ENCODE data around the gene LCN12.
"Not testable (repeated sequence)": the region's sequence is repeated elsewhere in the genome, so short reads cannot be mapped to it uniquely, and the experiment has no call there.

LCN12 gene

DNA sequence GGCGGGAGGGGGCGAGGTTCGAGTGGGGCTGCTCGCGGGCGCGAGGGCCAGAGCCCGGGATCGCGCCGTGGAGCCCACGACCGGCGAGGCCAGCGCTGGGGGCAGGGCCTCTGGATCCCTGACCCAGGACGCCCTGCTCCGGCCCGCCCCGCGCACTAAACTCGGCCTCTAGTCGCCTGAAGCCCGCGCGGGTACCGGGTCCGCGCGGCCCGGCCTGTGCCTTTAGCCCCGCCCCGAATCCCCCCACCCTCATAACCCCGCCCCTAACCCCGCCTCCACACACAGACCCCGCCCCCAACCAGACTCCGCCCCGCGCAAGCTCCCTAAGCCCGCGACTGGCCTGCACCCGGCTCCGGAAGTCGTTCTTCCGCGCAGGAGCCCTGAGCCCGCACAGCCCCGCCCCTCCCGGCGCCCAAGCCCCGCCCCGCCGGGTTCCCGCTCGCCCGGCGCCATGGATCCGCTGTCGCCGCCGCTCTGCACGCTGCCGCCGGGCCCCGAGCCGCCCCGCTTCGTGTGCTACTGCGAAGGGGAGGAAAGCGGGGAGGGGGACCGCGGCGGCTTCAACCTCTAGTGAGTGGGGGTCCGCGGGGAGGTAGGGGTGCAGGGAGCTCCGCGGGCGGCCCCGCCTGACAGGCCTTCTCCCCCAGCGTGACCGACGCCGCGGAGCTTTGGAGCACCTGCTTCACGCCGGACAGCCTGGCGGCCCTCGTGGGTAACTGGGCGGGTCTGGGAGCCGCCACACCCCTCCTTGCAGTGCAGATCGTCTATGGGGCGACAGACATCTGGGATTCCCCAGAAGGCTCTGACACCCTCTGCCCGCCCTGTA is 40.1 kb downstream of the LCN12 start, which contains the start of gene PAXX:
TSS of gene PAXX (plus strand) at position 430 of the 826 bp plus-strand sequence. CDS start at position 452, 22 bp downstream.
- DNase-seq (ENCODE audit: low spot score) = peak; percentile 99

DNA sequence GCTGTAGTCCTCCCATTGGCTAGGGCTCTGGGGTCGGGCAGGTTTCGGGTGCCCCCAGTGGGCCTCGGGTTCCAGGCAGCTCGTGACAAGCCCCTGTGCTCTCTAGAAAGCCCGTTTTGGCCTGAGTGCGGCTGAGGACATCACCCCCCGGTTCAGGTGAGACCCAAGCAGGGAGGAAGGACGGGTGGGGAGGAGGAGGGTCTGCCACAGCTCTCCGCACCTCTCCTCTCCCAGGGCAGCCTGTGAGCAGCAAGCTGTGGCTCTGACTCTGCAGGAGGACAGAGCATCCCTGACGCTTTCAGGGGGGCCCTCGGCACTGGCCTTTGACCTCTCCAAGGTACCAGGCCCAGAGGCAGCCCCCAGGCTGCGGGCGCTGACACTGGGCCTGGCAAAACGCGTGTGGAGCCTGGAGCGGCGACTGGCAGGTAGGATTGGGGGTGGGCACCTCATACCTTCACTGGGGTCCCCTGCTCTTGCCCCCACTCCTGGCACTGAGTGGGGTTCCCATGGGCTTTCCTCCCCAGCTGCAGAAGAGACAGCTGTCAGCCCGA is 40.8 kb downstream of the LCN12 start:
- no peak for DNase-seq (ENCODE audit: low spot score)

DNA sequence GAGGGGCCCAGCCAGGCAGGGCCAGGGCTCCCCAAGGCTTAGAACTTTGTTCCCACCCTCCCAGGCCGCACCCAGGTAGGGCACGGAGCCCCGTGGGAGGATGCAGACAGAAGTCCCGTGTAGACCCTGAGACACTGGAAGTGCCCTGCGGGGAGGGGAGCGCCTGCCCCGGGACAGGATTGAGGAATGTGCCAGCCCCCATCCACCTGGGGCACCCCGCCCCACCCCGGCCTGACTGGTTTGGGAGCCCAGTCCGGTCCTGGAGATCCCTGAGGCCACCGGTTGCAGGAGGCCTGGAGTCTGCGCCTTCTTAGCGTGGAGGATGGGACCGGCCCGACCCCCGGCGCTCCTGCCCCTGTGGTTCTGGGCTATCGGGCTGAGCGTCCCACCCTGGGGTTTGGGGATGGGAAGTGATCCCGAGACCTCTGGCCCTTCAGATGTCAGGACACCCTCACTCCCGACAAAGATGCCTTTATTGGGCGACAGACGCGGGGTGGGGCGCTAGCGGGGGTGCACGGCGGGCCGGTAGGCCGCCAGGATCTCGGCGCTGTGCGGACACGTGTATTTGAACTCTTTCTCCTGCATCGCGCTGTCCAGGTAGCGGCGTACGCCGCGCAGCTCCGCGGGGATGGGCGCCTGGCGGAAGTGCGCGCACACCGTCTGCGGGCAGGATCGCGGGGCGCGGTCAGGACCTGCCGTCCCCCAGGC is 42.3 kb downstream of the LCN12 start:
- DNase-seq (ENCODE audit: low spot score) = no peak

DNA sequence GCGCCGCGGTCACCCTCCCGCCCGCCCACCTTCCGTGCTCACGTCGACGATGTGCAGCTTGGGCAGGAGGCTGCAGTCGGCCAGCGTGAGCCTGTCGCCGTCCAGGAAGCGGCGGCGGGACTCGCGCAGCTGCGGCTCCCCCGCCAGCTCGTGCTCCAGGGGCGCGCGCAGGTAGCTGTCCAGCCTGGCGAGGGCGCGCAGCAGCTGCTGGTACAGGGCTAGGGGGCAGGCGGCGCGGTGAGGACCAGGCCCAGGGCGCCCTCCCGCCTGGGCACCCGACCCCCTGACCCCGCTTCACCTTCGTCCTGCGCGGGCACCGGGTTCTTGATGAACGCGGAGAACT is 42.8 kb downstream of the LCN12 start:
- DNase-seq (ENCODE audit: low spot score) = no peak

DNA sequence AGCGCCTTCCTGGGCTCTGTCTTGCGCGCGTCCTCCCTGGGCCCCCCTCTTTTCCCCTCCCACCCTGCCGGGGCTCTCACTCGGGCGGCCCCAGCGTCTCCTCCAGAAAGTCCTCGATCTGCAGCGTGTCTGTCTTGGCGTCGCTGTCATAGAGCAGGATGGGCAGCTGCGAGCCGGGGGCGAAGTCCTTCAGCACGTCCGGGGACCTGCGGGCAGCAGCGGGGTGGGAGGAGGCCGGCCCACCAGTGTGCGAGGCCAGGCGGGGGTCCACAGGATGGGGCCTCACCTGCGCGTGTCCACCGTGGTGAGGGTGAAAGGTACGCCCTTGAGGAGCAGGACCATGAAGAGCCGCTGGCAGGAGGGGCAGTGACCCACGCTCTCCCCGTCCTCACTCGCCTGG is 43.3 kb downstream of the LCN12 start:
- DNase-seq (ENCODE audit: low spot score) = no peak

DNA sequence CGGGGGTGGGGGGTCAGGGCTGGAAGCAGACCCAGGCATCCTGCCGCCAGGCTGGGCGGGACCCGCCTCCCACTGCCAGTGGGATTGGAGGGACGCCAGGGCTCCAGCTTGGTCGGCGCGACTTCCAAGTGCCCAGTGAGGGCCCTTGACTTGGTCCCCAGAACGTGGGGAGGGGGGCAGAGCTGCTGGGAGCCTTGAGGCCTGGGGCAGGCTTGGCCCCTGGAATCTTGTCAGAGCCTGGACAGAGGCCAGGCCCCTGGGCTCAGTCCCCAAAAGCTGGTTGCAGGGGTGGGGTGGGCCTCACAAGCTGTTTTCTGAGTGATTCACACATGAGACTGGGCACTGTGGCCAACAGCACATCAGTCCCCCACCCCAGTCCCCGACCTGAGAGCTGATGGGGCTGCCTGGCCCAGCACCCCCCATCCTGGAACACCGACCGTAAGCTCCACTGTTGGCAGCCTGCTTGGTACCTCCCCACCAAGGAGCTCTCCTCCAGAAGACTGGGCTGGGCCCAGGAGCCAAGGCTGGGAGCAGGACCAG is 43.8 kb downstream of the LCN12 start:
- no peak for DNase-seq (ENCODE audit: low spot score)

DNA sequence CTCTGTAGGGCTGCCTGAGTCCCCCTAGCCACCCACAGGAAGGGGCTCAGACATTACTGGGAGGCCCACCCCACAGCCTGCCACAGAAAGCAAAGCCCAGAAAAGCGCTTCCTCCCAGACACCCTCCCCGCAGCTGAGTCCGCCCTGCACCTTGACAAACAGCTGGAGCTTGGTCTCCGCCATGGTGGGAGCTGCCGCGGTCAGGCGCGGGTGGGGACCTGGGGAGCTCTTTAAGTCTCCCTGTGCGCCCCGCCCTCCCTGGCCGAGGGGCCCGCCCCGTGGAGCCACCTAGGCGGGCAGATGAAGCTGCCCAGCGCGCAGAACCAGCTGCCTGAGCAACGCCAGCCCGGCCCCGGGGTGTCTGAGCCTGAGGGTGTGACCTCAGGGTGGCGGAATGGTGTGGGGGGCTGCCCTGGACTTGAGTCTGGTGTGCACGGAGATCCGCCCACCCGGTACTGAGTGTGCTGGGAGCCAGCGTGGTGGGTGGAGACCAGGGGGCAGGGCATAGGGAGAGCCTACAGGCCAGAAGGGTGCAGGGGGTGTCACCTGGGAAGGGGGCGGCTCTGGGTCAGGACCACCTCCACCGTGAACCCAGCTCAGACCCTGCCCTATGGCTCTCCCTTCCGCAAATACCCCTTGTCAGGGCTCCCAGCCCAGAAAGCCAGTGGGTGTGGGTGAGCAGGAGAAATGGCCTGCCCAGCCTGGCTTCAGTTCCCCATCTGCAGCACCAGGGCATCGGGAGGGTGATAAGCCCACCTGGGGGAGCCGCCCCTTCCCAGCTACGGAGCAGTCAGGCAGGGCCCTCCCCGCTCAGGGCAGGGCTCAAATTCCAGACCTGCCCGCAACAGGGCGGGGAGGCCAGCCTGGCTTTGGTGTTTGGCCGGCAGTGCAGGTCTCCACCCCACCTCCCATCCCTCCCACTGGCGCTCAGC is 44.6 kb downstream of the LCN12 start, which contains the start of gene CLIC3:
TSS of gene CLIC3 (minus strand) at position 208 of the 932 bp plus-strand sequence. CDS start at position 183, 25 bp downstream.
- DNase-seq (ENCODE audit: low spot score) = no peak

DNA sequence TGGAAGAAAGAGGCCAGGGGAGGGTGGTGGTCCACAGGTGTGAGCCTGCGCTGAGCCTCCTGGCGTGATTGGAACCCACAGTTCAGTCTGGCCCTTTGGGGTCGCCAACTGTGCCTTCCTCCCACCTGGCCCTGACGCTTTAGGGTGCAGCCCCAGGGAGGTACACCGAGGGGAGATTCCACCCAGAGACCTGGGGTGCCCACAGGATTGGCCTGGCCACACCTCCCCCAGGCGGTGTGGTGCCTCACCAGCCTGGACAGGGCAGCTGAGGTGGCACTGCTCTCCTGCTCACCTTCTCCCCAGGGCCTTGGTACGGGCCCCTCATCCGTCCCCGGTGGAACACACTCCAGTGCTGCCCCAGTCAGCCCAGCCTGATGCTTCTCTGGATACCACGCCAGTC is 45.3 kb downstream of the LCN12 start:
- no peak for DNase-seq (ENCODE audit: low spot score)

DNA sequence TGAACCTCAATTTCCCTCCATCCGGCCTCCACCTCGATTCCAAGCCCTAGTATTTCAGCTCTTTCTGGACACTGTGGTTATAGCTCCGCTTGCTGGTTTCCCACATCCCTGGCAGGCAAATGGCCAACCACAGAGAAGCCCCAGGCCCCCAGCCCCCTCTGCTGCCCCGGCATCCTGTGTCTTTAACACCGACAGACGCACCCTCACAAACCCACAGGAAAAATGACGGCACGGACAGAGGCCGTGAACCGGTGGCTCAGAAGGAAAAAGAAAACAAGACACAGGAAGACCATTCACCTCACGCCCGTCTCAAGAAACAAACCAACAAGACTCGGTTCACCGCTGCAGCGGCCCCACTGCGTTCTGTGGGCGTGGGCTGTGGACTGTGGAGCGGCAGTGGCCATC is 45.8 kb downstream of the LCN12 start:
- no peak for DNase-seq (ENCODE audit: low spot score)

DNA sequence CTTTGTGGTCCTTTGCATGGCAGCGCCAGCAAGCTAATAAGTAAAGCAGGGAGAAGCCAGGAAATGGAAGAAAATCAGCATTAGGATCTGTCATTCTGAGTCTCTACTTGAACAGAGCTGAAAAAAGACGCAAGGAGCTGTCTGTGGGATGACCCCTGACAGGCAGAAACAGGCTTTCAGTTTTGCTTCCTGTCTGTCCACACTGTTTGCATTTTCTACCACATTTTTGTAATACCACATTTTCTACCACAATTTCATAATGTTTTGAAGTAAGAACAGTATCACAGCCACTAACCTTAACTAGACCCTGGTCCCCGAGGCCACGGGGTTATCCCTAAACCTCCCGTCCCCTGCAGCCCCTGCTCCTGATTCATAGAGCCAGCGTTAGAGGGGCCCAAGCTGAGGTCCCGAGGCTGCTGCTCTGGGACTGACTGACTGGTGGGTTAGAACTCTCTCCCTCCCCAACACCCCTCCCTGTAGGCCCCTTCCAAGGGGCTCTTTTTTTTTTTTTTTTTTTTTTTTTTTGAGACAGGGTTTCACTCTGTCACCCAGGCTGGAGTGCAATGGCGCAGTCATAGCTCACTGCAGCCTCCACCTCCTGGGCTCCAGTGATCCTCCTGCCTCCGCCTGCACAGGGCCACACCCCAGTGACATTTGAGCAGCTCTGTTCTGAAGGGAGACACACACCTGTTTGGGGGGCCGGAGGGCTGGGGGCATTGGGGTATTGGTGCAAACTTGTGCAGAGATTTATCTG is 48.3 kb downstream of the LCN12 start:
- peak; percentile 89 for DNase-seq (ENCODE audit: low spot score)

DNA sequence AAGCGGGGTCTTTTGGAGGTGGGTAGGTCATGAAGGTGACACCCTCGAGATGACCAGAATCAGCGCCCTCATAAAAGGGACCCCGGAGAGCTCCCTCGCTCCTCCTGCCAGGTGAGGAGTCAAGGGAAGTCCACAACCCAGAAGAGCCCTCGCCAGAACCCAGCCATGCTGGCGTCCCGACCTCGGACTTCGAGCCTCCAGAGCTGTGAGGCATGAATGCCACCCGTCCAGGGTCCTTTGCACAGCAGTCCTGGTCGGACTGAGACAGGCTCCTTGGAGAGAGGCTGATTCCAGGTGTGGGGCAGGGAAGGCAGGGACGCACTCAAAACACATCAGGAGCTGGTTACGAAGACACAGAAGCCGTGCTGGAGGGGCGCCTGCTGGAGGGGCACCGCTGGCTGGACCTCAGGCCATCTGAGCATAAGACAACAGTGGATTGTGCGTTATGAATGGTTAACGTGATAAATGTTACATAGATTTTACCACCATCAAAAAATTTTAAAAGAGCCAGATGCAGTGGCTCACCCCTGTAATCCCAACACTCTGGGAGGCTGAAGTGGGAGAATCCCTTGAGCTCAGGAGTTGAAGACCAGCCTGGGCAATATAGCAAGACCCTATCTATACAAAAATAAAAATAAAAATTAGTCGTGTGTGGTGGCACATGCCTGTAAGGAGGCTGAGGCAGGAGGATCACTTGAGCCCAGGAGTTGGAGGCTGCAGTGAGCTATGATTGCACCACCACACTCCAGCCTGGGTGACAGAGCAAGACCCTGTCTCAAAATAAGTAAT is 50.0 kb downstream of the LCN12 start:
- DNase-seq (ENCODE audit: low spot score) = no peak

DNA sequence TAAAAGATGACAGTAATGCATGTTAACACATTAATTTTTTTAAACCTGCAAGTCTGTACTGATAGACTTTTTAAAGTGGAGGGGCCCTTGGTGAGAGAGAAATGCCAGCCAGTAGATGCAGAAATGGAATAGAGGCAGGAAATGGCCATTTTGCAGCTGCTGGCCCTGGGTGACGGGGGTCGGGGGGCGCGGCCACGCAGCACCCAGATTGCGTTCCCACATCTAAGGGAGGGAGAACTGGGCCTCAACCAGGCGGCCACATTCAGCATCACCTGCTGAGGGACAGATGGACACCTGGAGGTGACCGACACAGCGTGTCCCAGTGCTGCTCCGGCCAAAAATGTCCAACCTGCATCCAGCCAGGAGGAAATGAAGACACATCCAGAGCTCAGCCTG is 50.6 kb downstream of the LCN12 start:
- no peak for DNase-seq (ENCODE audit: low spot score)

DNA sequence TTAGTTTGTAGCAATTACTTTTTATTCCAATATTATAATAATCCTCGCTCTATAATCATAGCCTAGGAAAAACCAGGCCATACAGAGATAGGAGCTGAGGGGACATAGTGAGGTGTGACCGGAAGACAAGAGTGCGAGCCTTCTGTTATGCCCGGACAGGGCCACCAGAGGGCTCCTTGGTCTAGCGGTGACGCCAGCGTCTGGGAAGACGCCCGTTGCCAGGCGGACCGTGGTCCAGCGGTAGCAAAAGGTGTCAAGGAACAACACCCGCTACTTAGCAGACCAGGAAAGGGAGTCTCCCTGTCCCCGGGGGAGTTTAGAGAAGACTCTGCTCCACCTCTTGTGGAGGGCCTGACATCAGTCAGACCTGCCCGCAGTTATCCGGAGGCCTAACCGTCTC is 52.2 kb downstream of the LCN12 start:
- DNase-seq (ENCODE audit: low spot score) = not testable (repeated sequence)

All from hepatic stellate cell (primary cell).